ENCODE results near the gene PDLIM3.

- TF ChIP-seq CTCF (IDR thresholded peaks at IDR 0.05) (no peak), POLR2AphosphoS5 (IDR thresholded peaks at IDR 0.05) (peak in 3 of 4 donors; percentile 6 to 13 (median 12)), POLR2A (IDR thresholded peaks at IDR 0.05) (no peak)
These were observed 819 bp downstream of the PDLIM3 start for GRCh38 chr4:185534511-185534865.
